GM18861 (cell line): ENCODE data around the gene COL5A1.
"Not testable (repeated sequence)": the region's sequence is repeated elsewhere in the genome, so short reads cannot be mapped to it uniquely, and the experiment has no call there.

Experiments used
- ATAC-seq: cut with Tn5 transposase; IDR thresholded peaks from one replicate; pipeline ENCODE4 v1.9.1; 2021; ENCODE audit not compliant: unreplicated experiment

COL5A1 gene

DNA sequence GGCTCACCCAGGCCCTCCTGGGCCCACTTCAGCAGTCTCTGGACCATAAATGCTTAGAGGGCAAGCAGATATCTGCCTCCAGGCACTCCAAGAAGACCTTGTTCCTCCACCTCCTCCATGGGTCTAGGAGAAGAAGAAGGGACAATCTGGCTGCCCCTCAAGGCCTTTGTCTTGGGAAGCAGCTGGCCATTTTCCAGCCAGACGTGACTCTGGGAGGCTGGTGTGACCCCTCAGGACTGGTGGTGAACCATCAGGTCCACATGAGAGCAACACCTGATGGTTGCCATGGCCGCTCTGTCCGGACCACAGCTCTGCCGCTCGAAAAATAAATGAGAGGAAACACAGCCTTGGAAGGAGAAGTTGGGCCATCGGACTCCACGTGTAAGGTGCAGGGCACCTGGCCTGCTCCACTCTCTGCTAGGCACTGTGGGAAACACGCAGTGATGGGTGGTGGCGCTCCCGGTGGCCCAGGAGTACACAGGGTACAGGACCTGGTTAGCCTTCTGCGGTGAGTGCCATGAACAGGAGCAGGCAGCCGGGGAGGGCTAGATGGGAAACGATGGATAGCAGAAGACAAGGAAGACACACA lies 3.0 kb upstream of the COL5A1 start:
- no peak for ATAC-seq

DNA sequence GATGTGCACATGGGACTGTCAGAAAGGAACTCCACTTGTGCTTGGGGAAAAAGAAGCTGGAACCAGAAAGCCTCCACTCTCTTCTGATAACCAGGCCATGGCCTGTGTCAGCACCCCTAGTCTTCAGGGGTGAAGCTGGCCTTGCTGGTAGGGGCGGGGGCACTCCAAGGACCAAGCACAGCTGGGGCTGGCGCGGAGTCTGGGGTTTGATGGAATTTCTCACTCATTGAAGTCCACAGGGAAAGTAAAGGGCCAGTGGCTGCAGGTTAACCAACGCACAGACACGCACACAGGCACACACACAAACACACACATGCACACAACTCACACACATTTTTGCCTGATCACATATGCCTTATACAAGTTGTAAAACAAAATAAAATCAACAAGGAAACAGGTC lies 1.6 kb upstream of the COL5A1 start:
- no peak for ATAC-seq

DNA sequence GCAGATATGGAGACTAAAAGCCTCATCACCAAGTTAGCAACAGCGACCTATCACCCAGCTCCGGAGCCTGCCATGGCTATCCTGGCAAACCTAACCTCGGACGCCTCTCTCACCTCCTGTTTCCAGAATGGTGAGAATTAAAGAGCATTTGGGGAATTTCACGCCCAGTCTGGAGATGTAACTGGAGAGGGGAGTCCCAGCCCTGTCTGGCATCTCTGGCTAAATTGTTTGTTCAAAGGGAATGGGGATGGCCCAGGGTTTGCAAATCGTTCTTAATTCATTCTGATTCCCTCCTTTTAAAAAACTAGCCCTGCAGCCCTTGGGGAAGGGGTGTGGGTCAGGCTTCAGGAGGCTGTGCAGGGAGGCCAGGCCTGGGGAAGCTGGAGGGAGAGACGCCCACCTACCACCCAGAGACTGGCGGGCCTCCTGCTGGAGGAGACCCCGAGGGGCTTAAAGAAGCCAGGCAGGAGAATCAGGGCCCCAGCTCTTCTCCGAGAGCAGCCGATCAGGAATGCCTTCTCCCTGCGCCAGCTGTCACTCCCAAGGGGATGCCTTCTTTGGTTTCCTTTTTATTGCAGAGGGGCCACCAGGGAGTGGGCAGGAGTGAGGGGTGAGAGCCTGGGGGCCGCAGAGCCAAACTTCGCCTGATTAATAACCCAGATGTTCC lies 964 bp upstream of the COL5A1 start:
- no peak for ATAC-seq

DNA sequence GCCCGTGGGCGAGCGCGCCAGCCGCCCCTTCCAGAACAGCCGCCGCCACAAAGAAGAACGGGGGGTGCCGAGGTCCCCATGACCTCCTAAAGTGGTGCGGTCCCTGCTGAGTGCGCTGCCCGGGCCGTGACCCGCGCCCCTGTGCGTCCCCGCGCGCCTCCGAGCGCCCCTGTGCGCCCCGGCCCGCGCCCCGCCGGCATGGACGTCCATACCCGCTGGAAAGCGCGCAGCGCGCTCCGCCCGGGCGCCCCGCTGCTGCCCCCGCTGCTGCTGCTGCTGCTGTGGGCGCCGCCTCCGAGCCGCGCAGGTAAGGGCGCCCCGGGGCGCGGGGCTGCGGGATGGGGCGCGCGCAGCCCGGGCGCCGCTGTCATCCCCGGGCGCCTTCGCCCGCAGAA lies 384 bp downstream of the COL5A1 start:
- no peak for ATAC-seq

DNA sequence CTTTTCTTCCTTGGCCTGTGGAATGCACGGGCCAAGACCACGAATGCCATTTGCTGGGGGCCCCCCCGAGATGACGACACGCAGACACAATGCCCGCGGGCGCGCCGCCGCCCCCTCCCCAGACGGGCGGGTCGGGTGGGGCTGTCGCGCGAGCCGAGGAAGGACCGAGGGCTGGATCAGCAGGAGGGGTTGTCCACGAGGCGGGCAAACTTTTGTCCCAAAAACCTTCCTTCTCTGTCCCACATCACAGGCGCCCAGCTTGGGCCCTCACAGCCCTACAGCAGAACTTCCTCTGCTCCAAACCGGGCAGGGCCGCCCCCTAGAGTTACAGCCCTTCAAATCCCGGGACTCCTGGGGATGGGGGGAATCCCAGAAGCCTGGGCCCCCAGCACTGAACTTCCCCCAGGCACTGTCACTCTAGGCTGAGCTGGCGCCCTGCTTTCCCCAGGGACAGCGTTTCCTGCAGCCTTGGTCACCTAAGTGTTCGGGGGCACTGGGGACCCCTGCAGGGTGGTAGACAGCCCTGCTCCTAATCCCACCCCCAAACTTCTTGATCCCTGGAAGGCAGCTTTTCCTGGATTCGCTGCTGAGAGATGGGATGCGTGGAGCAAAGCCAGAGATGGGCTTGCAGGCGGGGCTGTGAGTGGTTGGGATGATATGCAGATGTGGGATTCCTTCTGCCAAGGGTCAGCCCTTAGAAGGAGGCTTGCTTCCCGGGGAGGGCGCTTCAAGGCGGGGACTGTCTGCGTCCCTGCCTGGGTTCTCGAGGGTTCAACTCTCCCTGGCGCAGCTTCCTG lies 980 bp downstream of the COL5A1 start:
- no peak for ATAC-seq

DNA sequence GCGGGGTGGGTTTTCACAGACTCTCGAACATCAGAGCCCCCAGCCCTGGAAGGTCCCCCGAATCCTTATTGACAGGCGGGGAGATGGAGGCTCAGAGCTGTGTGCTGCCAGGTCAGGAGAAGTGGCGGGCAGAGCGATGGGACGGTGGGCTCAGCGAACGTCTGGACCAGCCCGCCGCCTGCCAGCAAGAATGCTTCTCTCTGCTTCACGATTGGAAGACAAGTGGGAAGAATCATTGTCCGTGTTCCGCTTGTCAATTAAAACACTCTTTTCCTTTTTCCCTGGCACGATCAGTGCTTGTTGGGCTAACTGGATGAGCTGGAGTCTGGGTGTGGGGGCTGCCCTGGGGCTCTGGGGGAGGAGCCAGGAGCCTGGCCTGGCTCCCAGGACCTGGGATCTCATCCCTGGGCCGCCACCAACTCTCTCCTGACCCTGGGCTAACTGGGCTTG lies 1.6 kb downstream of the COL5A1 start:
- no peak for ATAC-seq

DNA sequence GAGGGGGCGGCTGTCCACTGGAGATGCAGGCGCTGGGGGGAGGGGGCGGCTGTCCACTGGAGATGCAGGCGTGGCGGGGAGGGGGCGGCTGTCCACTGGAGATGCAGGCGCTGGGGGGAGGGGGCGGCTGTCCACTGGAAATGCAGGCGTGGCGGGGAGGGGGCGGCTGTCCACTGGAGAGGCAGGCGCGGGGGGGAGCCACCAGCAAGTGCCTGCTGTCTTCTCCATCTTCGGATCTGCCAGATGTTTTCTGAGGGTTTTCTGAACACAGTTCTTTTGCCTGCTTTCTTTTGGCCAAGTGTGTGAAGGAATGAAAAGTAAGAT lies 2.8 kb downstream of the COL5A1 start:
- not testable (repeated sequence) for ATAC-seq

DNA sequence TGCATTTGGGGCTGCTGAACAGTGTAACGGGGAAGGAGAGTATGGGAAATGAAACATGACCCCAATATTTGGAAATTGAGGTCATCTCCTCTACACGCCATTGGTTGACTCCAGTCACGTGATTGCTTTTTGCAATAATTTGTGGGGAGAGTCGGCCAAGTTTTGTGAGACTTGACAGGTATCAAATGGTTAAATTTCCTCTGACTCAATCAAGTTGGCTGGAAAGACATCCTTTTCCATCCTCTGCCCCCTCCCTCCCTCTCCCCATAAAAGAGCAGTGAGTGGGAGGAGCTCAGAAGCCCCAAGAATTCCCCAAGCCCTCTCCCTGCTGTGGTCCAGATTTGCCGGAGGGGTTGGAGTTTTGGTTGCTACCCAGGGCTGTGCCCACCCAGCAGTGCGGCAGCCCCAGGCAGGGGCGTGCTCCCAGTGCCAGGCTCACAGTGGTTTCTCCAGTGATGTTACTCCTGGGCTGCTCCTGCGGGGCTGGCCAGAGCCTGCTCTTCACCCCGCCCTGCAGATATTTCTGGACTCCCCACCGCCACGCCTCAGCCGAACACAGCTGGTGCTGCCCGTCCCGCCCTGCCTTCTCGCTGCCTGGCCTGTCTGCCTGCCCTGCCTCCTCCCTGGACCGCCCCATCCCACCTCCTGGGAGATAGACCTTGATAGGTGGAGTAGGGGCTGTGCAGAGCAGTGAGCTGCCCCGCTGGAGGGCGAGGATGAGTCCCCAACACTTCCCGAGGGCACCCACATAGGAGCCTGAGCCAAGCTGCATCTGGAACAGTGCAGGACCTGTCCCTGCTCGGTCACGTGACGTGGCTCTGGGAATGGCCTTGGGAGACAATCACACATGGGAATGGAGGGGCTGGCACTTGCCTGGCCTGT lies 3.4 kb downstream of the COL5A1 start:
- ATAC-seq: no peak

DNA sequence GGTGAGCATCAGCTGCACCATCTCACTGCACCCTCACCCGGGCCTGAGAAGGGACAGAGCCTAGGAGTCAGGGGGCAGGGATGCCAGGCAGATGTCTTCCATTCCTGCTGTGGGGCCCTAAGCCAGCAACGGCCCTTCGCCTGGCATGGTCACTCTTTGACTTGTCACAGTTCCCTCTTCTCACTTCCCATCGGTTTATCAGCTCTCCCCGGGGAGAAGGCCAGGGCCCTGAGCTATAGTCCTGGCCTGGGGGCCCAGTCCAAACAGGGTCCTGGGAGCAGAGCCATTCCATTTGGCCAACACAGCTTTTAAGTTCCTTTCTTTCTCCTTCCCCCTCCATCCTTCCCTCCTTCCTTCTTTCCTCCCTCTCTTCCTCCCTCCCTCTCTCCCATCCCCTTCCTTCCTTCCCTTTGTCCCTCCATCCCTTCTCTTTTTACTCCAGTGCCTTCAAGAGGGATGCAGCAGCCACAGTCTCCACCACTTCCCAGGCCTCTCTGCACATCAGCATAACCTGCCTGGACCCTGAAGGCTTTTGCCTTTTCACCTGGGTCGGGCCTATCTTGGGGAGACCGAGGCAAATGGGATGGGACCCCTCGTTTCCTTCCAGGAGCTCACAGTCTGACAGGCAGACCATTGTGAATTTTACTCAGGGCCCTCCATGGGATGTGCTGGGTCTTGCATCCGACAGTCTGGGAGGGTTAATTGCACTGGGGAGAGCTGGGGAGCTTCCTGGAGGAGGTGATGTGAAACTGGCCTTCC lies 4.2 kb downstream of the COL5A1 start:
- no peak for ATAC-seq

DNA sequence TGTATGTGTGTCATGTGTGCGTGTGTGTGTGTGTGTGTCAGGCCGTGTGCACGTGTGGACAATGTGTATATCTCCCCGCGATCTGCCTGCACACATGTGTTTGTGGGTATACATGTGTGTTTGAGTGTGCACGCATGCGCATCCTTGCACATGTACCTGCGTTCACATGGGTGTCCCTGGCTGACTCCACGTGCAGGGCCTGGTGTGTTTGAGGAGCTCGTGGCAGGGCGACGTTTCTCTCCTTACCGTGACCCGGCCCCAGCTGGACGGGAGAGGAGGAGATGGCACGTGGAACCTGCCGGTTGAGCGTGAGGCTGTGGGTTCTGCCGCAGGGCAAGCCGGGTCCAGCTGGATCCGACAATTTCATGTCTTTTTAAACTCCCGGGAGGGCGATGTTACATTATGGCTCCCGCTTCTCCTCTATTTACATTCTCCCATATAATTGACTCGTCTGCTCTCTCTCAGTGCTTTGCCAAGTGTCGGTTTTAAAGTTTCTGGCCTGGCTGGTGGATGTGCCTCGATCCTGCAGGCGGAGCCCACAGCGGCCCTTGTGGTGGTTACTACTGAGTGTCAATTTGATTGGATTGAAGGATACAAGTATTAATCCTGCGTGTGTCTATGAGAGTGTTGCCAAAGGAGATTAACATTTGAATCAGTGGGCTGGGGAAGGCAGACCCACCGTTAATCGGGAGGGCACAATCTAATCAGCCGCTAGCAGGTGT lies 5.9 kb downstream of the COL5A1 start:
- no peak for ATAC-seq

DNA sequence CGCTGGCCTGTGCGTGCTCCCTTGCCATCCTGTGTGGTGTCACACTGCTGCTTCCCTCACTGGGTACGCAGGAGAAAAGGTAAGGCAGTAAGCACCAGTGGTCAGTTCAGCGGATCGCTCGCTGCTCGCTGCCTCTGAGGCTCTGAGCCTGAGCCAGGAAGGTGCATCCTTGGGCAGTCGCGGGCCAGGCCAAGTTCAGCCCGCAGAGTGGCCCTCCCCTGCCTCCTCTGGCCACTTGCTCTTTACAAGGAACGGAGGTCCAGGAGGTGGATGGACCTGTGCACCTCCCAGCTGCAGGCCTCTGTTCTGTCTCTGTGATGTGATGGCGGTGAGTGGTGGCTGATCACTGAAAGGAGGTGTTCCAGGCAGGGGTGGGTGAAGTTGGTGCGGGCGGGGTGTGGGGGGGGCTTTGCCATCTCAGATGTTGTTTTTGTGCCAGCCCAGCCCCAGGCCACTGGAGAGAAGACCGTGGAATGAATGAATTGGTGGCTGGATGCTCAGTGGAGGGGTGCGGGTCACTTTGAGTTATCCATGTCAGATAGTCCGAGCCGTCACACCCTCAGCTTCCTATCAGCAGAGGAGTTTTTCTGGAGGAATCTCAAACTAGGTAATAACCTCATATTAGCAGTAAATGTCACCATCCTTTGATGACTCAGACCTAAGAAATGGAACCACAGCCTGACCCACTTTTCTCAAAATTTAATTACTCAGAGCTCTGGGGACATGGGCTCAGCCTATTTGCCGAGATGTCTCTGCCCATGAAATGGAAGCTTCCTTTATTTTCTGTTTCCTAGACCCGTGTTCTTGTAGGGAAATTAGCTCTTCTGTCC lies 7.3 kb downstream of the COL5A1 start:
- ATAC-seq: no peak

DNA sequence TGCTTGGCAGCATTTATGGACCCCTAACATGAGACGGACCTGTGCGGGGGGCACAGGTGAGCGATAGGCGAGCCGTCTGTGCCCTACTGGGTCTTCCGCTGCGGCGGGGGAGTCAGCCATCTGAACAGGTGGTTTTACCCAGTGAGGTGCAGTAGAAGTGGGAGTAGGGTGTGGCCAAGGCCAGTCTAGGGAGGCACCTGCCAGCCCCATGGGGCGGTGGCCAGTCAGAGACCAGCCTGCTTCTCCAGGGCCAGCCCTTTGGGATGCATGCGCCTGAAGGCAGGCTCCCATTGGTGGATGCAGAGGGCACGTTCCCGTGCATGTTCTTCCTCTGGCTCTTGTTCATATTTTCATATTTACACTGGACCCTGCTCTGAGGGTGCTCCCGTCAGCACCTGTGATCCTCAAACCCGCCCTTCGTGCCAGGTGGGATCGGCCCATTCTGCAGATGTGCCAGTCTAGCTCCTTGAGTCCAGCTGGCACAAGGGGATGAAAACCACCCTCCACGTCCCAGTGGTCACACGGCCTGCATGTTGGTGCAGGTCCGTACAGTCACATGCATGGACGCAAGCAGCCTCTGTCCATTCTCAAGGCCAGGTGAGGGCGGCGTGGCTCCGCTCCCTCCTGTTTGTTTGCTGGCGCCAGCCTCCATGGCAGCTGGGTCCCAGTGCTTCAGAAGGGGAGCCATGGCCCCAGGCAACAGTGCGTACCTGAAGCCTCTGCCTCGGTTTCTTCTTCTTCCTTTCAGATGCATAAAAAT lies 9.0 kb downstream of the COL5A1 start:
- no peak for ATAC-seq

DNA sequence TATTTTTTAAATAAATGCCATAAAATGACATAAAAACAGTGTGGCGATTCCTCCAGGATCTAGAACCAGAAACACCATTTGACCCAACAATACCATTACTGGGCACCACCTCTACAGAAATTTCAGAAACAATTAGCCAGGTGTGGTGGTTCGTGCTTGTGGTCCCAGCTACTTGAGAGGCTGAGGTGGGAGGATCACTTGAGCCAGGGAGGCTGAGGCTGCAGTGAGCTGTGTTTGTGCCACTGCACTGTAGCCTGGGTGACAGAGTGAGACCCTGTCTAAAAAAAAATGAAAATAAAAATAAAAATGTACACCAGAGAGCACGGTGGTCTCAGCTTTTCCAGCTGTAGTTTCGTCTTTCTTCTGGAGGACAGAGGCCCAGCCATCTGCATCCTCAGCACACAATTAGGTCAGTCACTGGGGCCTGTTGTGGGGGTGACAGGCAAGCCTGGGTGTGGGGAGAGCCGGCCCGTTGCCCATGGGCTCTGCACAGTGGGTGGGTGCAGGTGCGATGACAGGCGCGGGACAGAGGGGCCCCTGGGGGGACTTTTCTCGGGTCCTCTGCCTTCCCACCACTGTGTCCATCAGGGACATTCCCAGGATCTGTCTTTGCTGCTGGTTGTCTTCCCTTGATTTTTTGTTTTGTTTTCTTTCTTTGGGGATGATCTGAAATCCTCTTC lies 9.8 kb downstream of the COL5A1 start:
- no peak for ATAC-seq

DNA sequence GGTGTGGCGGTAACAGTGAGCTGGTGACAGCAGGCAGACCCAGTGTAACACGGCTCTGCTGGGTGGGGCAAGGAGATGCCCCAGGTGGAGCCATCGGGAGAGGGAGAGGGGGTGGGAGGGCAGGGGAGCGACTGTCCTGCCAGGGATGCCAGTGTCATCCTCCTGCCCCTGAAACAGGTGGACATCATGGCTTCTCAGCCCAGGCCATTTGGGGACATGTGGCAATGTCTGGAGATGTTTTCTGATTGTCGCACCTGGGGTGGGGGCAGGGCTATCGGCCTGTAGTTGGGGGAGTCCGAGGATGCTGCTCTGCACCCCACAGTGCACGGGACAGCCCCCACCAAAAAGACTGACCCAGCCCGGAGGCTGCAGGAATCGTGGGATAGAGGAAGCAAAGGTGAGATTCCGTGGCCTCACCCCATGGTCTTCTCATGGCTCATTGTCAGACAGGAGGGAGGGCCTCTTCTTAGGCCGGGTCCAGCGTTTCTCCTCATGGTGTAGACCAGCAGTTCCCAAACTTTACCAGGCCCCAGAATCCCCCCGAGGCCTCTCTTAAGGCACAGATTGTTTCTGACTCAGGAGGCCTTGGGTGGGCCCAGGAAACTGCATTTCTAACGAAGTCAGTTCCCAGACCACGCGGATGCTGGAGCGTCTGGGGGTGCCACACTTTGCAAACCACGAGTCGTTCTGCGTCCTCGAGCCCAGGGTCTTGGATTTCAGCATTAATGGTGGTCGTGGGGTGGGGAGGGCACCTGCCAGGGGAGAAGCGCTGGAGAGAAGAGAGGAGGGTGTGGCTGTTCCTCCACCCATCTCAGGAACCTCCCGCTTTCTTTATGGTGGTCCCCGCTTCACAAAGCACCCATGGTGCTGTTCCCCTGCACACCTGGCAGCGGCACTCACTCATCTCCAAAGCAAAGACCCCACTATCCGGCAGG lies 11.0 kb downstream of the COL5A1 start:
- no peak for ATAC-seq

DNA sequence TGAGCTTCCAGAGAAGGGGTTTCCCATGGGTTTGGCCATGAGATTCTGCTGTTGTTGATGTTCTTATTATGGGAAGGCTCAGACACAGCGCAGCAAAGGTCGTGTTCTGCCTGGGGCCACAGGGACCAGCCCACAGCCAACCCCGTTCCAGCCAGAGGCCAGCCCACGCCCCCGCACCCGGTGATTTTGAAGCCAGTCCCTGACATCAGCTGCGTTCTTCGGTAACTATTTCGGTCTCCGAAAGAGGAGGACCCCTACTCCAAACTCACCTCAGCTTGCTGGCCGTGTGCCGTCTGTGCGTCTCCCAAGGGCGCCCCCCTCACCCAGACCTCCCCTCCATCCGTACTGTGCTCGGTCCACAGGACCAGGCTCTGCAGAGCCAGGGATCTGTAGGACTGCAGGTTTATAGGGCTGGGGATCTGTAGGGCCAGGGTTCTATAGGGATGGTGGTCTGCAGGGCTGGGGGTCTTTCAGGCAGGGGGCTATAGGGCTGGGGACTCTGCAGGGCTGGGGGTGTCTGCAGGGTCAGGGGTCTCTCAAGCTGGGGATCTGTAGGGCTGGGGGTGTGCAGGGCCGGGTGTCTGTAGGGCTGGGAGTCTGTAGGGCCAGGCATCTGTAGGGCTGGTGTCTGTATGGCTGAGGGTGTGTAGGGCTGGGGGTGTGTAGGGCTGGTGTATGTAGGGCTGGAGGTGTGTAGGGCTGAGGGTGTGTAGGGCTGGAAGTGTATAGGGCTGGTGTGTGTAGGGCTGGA lies 11.8 kb downstream of the COL5A1 start:
- no peak for ATAC-seq

DNA sequence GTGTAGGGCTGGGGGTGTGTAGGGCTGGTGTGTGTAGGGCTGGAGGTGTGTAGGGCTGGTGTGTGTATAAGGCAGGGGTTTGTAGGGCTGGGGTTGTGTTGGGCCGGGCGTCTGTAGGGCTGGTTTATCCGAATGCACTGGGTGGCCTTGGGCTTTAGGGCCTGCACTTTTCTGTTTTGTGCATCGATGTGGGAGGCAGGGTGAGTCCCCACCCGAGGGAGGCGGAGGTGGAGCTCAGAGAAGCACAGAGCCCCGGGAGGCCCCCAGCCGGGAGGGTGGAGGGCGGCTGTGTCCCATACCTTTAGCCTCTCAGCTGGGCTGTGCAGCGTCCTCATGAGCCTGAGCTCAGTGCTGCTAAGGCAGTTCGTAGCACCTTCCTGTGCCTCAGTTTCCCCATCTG lies 13.5 kb downstream of the COL5A1 start:
- ATAC-seq: no peak
